BJ (cell line): ENCODE data around the gene SGPP1. TPM values are rescaled to one million over a fixed set of nuclear protein-coding genes. Genes with fewer than 3 reads are reported as not detected.

Experiments used
- CTCF ChIA-PET: fragments of 350-600 bp; formaldehyde crosslinking; extraction: SDS; loops from one replicate; lab custom pipeline; 2021; ENCODE audit warnings: antibody characterized with exemption, inconsistent platforms; lab: Yijun Ruan, JAX
- POLR2A ChIA-PET: fragments of 300-600 bp; sonication (Branson Sonifier 250); formaldehyde crosslinking; extraction: SDS; loops from one replicate; lab custom pipeline; 2021; ENCODE audit warnings: antibody characterized with exemption; lab: Charles Lee
- DNase-seq: peaks from one replicate; pipeline ENCODE4 v3.0.0-alpha.2; 2011; ENCODE audit warnings: low read depth
- H3K27me3 ChIP-seq: 2 replicates; pipeline ENCODE4 v1.6.0; 2011; ENCODE audit warnings: low read length; ENCODE audit not compliant: control insufficient read depth, insufficient read depth
- H3K36me3 ChIP-seq: 2 replicates; pipeline ENCODE4 v1.5.1; 2011; ENCODE audit warnings: low read length; ENCODE audit not compliant: control insufficient read depth, insufficient read depth
- H3K4me3 ChIP-seq: 2 replicates; pipeline ENCODE4 v1.5.1; 2011; ENCODE audit warnings: low read depth, mild to moderate bottlenecking, control low read depth, low read length
- CTCF ChIP-seq: IDR thresholded peaks from 2 replicates; pipeline ENCODE4 v1.5.1; 2011; ENCODE audit warnings: low read depth, mild to moderate bottlenecking, control low read depth, inconsistent platforms, low read length, moderate library complexity; ENCODE audit not compliant: insufficient read depth
- polyA plus RNA-seq: library from polyadenylated mRNA; depleted of rRNA; stranded (reverse); fragments of >200 nt; gene quantifications from 2 replicates; pipeline ENCODE4 v1.2.3, GENCODE V29; 2011

SGPP1 gene
- polyA plus RNA-seq, 1 experiment, result 8.9 TPM

- ChIA-PET CTCF (interaction anchor here (1.1 kb wide), 1 partner anchor 19 kb away, joined by 3 read pairs; no protein-coding TSS in a partner anchor), POLR2A (interaction anchor here (0.6 kb wide), 1 partner anchor 501 kb away, joined by 4 read pairs; no protein-coding TSS in a partner anchor)
- TF ChIP-seq CTCF, result no peak
- H3K36me3 ChIP-seq, result no peaks in the 10 kb centered on the region
- no peaks in the 10 kb centered on the region for H3K27me3 ChIP-seq
- no peak for DNase-seq
- H3K4me3 ChIP-seq, result no peak overlapping the region
Measured at GRCh38 chr14:63686926-63687325, 40.9 kb downstream of the SGPP1 start.

GRCh38 chr14:63685401-63685800, 42.5 kb downstream of the SGPP1 start:
- Histone ChIP-seq H3K27me3 (no peaks in the 10 kb centered on the region), H3K36me3 (0 out of 2 replicates have a peak, but pooled peaks cover 1% of the 10 kb centered on the region), H3K4me3 (no peak overlapping the region)
- TF ChIP-seq CTCF, result no peak
- DNase-seq, result no peak
- ChIA-PET POLR2A (no interaction called here), CTCF (no interaction called here)

- Histone ChIP-seq H3K4me3 (no peak overlapping the region), H3K36me3 (0 out of 2 replicates have a peak, but pooled peaks cover 1% of the 10 kb centered on the region), H3K27me3 (no peaks in the 10 kb centered on the region)
- no peak for TF ChIP-seq CTCF
- no peak for DNase-seq
- POLR2A ChIA-PET, result no interaction called here
- CTCF ChIA-PET, result interaction anchor here (1.2 kb wide), 1 partner anchor 9 kb away, joined by 5 read pairs; no protein-coding TSS in a partner anchor
Measured at GRCh38 chr14:63682727-63683593, 44.9 kb downstream of the SGPP1 start.

- ChIA-PET POLR2A (no interaction called here), CTCF (no interaction called here)
- H3K4me3 ChIP-seq, result no peak overlapping the region
- TF ChIP-seq CTCF, result no peak
- no peak for DNase-seq
- H3K27me3 ChIP-seq, result no peaks in the 10 kb centered on the region
- H3K36me3 ChIP-seq, result 0 out of 2 replicates have a peak, but pooled peaks cover 1% of the 10 kb centered on the region
Measured at GRCh38 chr14:63678536-63678935, 49.3 kb downstream of the SGPP1 start.

DNA sequence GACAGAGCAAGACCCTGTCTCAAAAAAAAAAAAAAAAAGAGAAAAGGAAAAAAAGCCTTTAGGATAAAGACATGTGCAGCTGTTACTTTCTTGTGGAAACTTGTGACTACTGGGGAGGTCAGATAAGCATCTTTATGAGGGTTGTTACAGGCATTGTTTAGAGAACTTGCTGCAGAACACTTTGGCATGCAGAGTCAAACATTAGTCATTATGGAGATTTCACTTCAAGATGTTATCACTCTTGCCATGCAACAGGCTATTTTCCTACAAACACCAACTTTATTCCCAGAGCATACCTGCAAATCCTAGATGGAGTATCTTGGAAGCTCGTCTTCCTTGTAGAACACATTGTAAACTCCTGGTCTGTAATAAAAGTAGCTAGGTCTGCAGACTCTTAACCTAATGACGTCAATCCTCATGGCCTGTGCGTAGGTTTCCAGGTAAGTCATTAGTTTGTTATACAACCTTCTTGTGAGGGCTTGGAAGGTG, 49.9 kb downstream of the SGPP1 start:
- CTCF ChIA-PET, result no interaction called here
- H3K27me3 ChIP-seq, result no peaks in the 10 kb centered on the region
- peak; percentile 84 for DNase-seq
- 0 out of 2 replicates have a peak, but pooled peaks cover 1% of the 10 kb centered on the region for H3K36me3 ChIP-seq
- POLR2A ChIA-PET, result no interaction called here
- no peak overlapping the region for H3K4me3 ChIP-seq
- TF ChIP-seq CTCF, result no peak
